Measurements from ENCODE around the gene PRDM16.

DNA sequence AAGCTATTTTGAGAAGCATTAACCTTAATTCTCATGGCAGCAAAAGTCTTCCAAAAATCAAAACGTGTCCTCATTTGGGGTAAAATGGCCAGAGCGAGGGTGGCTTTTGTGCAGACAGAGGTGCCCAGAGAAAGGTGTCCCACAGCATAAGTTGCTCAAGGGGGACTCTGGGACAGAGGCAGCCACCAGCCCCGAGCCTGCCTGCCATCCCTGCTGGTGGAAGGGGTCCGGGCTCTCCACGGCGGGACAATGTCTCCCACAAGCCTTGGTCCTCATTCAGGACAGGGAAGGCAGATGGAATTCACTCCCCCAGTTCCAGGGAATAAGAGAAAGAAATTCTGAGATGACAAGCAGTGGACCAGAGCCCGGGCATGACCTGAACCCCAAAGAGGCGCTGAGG is 372.9 kb downstream of the PRDM16 start:
- TF ChIP-seq CTCF (IDR thresholded peaks at IDR 0.05; ENCODE audit: low read depth, low read length, missing input control): no peak
- TF ChIP-seq FOXA1 (IDR thresholded peaks at IDR 0.05): no peak
- no peak for TF ChIP-seq TAF1 (conservative IDR thresholded peaks at IDR 0.05)
- no peak for TF ChIP-seq EGR1 (IDR thresholded peaks at IDR 0.05; ENCODE audit: low read depth in 2 of 2)
- no peak for TF ChIP-seq JUND (IDR thresholded peaks at IDR 0.05)
- TF ChIP-seq MAX (IDR thresholded peaks at IDR 0.05): no peak
- TF ChIP-seq, protein P1, sequence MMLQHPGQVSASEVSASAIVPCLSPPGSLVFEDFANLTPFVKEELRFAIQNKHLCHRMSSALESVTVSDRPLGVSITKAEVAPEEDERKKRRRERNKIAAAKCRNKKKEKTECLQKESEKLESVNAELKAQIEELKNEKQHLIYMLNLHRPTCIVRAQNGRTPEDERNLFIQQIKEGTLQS (IDR thresholded peaks at IDR 0.05): no peak
- no peak for TF ChIP-seq RAD21 (IDR thresholded peaks at IDR 0.05)
- TF ChIP-seq, protein P2, sequence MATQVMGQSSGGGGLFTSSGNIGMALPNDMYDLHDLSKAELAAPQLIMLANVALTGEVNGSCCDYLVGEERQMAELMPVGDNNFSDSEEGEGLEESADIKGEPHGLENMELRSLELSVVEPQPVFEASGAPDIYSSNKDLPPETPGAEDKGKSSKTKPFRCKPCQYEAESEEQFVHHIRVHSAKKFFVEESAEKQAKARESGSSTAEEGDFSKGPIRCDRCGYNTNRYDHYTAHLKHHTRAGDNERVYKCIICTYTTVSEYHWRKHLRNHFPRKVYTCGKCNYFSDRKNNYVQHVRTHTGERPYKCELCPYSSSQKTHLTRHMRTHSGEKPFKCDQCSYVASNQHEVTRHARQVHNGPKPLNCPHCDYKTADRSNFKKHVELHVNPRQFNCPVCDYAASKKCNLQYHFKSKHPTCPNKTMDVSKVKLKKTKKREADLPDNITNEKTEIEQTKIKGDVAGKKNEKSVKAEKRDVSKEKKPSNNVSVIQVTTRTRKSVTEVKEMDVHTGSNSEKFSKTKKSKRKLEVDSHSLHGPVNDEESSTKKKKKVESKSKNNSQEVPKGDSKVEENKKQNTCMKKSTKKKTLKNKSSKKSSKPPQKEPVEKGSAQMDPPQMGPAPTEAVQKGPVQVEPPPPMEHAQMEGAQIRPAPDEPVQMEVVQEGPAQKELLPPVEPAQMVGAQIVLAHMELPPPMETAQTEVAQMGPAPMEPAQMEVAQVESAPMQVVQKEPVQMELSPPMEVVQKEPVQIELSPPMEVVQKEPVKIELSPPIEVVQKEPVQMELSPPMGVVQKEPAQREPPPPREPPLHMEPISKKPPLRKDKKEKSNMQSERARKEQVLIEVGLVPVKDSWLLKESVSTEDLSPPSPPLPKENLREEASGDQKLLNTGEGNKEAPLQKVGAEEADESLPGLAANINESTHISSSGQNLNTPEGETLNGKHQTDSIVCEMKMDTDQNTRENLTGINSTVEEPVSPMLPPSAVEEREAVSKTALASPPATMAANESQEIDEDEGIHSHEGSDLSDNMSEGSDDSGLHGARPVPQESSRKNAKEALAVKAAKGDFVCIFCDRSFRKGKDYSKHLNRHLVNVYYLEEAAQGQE (IDR thresholded peaks at IDR 0.05): no peak
- TF ChIP-seq YY1 (IDR thresholded peaks at IDR 0.05): no peak
- no peak for TF ChIP-seq GABPA (IDR thresholded peaks at IDR 0.05 in 1 of 2, conservative IDR thresholded peaks at IDR 0.05 in 1 of 2)
- no peak for TF ChIP-seq NR2F2 (IDR thresholded peaks at IDR 0.05)
- TF ChIP-seq, protein P3, sequence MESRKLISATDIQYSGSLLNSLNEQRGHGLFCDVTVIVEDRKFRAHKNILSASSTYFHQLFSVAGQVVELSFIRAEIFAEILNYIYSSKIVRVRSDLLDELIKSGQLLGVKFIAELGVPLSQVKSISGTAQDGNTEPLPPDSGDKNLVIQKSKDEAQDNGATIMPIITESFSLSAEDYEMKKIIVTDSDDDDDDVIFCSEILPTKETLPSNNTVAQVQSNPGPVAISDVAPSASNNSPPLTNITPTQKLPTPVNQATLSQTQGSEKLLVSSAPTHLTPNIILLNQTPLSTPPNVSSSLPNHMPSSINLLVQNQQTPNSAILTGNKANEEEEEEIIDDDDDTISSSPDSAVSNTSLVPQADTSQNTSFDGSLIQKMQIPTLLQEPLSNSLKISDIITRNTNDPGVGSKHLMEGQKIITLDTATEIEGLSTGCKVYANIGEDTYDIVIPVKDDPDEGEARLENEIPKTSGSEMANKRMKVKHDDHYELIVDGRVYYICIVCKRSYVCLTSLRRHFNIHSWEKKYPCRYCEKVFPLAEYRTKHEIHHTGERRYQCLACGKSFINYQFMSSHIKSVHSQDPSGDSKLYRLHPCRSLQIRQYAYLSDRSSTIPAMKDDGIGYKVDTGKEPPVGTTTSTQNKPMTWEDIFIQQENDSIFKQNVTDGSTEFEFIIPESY (IDR thresholded peaks at IDR 0.05): no peak
- TF ChIP-seq RXRA (IDR thresholded peaks at IDR 0.05): no peak
